Tibial nerve (tissue), 4 donors: Measurements from ENCODE around the gene SERTAD1. TPM values are rescaled to one million over a fixed set of nuclear protein-coding genes. Genes with fewer than 3 reads are reported as not detected.

Experiments used
- DNase-seq, 2 donors: peaks; one replicate each; pipeline ENCODE4 v3.0.0-alpha.2; 2019; ENCODE audit warnings: low spot score in 2 of 2
- H3K27ac ChIP-seq, 4 donors: fragments of 200-600 bp; sonication (generic) in 3 of 4; one replicate each; pipeline ENCODE4 v1.5.1; 2017 to 2019; ENCODE audit warnings: mild to moderate bottlenecking in 1 of 4
- H3K27me3 ChIP-seq, 2 donors: fragments of 200-600 bp; sonication (generic) in 1 of 2; one replicate each; pipeline versions ENCODE4 v1.5.1 to v1.6.0; 2017 to 2019
- H3K36me3 ChIP-seq, 3 donors: fragments of 200-600 bp; sonication (generic); one replicate each; pipeline ENCODE4 v1.5.1; 2018 to 2019
- H3K4me1 ChIP-seq, 4 donors: fragments of 200-600 bp; sonication (generic) in 3 of 4; one replicate each; pipeline ENCODE4 v1.5.1; 2017 to 2019
- H3K4me3 ChIP-seq, 4 donors: fragments of 200-600 bp; sonication (generic) in 3 of 4; one replicate each; pipeline ENCODE4 v1.5.1; 2017 to 2019; ENCODE audit warnings: mild to moderate bottlenecking in 1 of 4, moderate library complexity in 1 of 4
- H3K9me3 ChIP-seq, 4 donors: fragments of 200-600 bp; sonication (generic) in 3 of 4; one replicate each; pipeline ENCODE4 v1.5.1; 2017 to 2019
- CTCF ChIP-seq, 5 experiments: fragments of 200-600 bp in 3 of 5; fragments of 450-650 bp in 2 of 5; sonication (generic) in 3 of 5; IDR thresholded peaks; one replicate each; pipeline ENCODE4 v1.5.1; 2016 to 2019; ENCODE audit warnings: antibody characterized with exemption in 5 of 5, mild to moderate bottlenecking in 3 of 5, moderate library complexity in 2 of 5
- EP300 ChIP-seq, 2 donors: sonication (generic); formaldehyde crosslinking; IDR thresholded peaks; one replicate each; pipeline ENCODE4 v1.6.1; 2017; ENCODE audit warnings: antibody characterized with exemption in 2 of 2, mild to moderate bottlenecking in 1 of 2
- POLR2A ChIP-seq, 2 donors: fragments of 450-650 bp; IDR thresholded peaks; one replicate each; pipeline ENCODE4 v1.6.1; 2017; ENCODE audit warnings: antibody characterized with exemption in 2 of 2, mild to moderate bottlenecking in 2 of 2, moderate library complexity in 2 of 2
- WGBS, 2 donors: methylation state at CpG; one replicate each; pipeline ENCODE4 v1.1.5; 2018; 5-methylcytosine and 5-hydroxymethylcytosine counted together
- total RNA-seq, 4 donors: library from RNA; depleted of rRNA; stranded (reverse); fragments of >200 nt; gene quantifications; one replicate each; pipeline ENCODE4 v1.1.0, GENCODE V29; 2016

The SERTAD1 gene
- total RNA-seq, 4 donors from 2014 or later = 18.9 to 22.2 (median 20.4) TPM

GRCh38 chr19:40394816-40395210, 31.0 kb downstream of the SERTAD1 start:
- no peak for DNase-seq
- WGBS, 2 donors = 63 to 77% methylated on average over 7 to 12 of the region's 13 CpGs
- no peak overlapping the region for H3K4me3 ChIP-seq
- TF ChIP-seq EP300 (IDR thresholded peaks at IDR 0.05) = no peak
- no peak for TF ChIP-seq CTCF (IDR thresholded peaks at IDR 0.05)
- TF ChIP-seq POLR2A (IDR thresholded peaks at IDR 0.05) = no peak
- H3K36me3 ChIP-seq = peaks cover 0 to 34% (median 0%) of the 10 kb centered on the region in 3 donors
- H3K27ac ChIP-seq = no peak overlapping the region
- H3K27me3 ChIP-seq = no peaks in the 10 kb centered on the region
- peaks cover 0 to 17% (median 0%) of the 10 kb centered on the region in 4 donors for H3K4me1 ChIP-seq
- H3K9me3 ChIP-seq = no peaks in the 10 kb centered on the region

DNA sequence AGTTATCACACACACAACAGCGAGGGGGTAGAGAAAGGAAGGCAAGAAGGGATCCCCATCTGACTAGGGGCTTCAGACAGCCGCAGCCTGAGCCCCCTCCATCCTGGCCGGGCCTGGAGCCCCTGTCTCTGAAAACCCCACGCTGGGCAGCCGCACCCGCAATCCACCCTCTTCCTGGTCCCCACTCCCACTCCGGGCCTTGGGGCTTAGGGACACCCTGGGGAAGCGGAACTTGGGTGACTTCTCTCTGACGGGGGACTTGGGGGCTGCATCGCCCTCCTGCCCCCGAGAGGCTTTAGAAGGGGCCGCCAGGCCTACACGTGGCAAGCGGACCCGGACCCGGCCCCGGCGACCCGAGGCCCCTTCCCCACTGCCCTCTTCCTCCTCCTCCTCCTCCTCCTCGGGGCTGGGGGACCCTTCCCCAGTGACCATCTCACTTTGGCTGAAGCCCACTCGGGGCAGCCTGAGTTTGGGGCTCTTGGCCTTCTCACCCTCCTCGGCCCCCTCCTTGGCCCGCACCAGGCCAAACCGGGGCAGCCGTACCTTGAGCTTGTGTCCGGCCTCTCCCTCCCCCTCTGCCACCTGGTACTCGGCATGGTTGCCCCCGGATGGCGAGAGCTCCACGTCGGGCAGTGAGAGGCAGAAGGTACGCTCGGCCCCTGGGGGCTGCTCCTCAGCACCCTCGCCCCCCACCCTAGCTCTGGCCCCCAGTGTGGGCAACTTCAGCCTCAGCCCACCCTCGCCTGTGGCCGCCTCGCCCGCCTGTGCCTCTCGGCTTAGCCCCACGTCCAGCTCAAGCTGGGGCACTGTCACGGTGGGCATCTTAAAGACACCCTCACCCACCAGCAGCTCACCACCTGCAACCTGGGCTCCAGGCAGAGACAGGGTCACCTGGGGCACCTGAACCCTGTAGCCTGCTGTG, 31.6 kb downstream of the SERTAD1 start:
- Histone ChIP-seq H3K4me1 (peaks cover 0 to 11% (median 0%) of the 10 kb centered on the region in 4 donors), H3K27ac (no peak overlapping the region), H3K4me3 (no peak overlapping the region), H3K9me3 (no peaks in the 10 kb centered on the region), H3K36me3 (peaks cover 0 to 34% (median 0%) of the 10 kb centered on the region in 3 donors), H3K27me3 (no peaks in the 10 kb centered on the region)
- no peak for TF ChIP-seq POLR2A (IDR thresholded peaks at IDR 0.05)
- TF ChIP-seq EP300 (IDR thresholded peaks at IDR 0.05) = no peak
- TF ChIP-seq CTCF (IDR thresholded peaks at IDR 0.05) = no peak
- DNase-seq = no peak
- WGBS, 2 donors = 70 to 79% methylated on average over 38 to 41 of the region's 41 CpGs

DNA sequence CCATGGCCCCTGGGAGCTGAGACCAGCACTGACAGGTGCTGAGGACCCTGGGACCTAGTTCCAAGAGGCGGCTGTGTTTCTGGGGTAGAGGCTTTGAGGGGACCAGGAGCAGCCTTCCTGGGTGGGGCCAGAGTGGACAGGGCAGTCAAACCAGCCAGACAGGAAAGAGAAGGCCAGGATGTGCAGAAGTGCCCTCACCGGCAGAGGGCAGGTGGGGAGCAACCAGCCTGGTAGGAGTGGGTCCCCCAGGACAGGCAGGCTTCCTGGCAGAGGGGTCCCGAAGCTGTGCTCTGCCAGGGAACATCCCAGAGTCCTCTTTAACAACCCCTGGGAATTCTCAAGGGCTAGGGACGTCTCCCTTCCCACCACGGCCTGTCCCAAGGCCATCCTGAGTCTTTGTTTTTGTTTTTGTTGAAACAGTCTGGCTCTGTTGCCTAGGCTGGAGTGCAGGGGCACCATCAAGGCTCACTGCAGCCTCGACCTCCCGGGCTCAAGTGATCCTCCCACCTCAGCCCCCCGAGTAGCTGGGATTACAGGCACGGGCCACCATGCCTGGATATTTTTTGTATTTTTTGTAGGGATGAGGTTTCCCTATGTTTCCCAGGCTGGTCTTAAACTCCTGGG, 32.8 kb downstream of the SERTAD1 start:
- H3K27ac ChIP-seq = no peak overlapping the region
- H3K9me3 ChIP-seq = no peaks in the 10 kb centered on the region
- peaks cover 0 to under 1% (median 0%) of the 10 kb centered on the region in 4 donors for H3K4me1 ChIP-seq
- H3K4me3 ChIP-seq = no peak overlapping the region
- TF ChIP-seq CTCF (IDR thresholded peaks at IDR 0.05) = peak in 1 of 5 experiments; percentile 21
- no peak for TF ChIP-seq EP300 (IDR thresholded peaks at IDR 0.05)
- TF ChIP-seq POLR2A (IDR thresholded peaks at IDR 0.05) = no peak
- DNase-seq = no peak
- no peaks in the 10 kb centered on the region for H3K27me3 ChIP-seq
- peaks cover 0 to 34% (median 0%) of the 10 kb centered on the region in 3 donors for H3K36me3 ChIP-seq
- 36 to 51% methylated on average over 8 to 9 of the region's 9 CpGs for WGBS, 2 donors

GRCh38 chr19:40392123-40392522, 33.7 kb downstream of the SERTAD1 start:
- WGBS, 2 donors = 57 to 59% methylated on average over 8 of the region's 8 CpGs
- H3K36me3 ChIP-seq = peaks cover 0 to 25% (median 0%) of the 10 kb centered on the region in 3 donors

More at GRCh38 chr19:40392123-40392522, 33.7 kb downstream of the SERTAD1 start:
- no peaks in the 10 kb centered on the region for H3K9me3 ChIP-seq
- no peaks in the 10 kb centered on the region for H3K27me3 ChIP-seq
- H3K4me1 ChIP-seq = no peaks in the 10 kb centered on the region
- H3K4me3 ChIP-seq = no peak overlapping the region
- no peak for TF ChIP-seq POLR2A (IDR thresholded peaks at IDR 0.05)
- TF ChIP-seq CTCF (IDR thresholded peaks at IDR 0.05) = no peak
- TF ChIP-seq EP300 (IDR thresholded peaks at IDR 0.05) = no peak
- no peak for DNase-seq
- H3K27ac ChIP-seq = no peak overlapping the region
